HEK293 (cell line): ENCODE results near the gene PRB2.

Source experiments
- CTCF ChIP-seq: fragments of 450-650 bp; formaldehyde crosslinking; IDR thresholded peaks from 2 replicates; pipeline ENCODE4 v1.5.1; 2016; ENCODE audit warnings: missing biosample characterization, missing genetic modification characterization
- MZF1 ChIP-seq: fragments of 450-650 bp; formaldehyde crosslinking; IDR thresholded peaks from 2 replicates; pipeline ENCODE4 v1.5.1; 2017; ENCODE audit warnings: missing biosample characterization, missing genetic modification characterization, borderline replicate concordance
- ZBTB21 ChIP-seq: fragments of 450-650 bp; formaldehyde crosslinking; IDR thresholded peaks from 2 replicates; pipeline ENCODE4 v1.5.1; 2017; ENCODE audit warnings: missing biosample characterization, missing genetic modification characterization
- ZNF274 ChIP-seq, 2 experiments: fragments of 200-500 bp in 1 of 2; fragments of 450-650 bp in 1 of 2; sonication (Bioruptor generic) in 1 of 2; formaldehyde crosslinking in 1 of 2; IDR thresholded peaks; 2 replicates each; pipeline versions ENCODE4 v1.5.1 to v1.6.1; 2014 to 2016; ENCODE audit warnings: borderline replicate concordance in 1 of 2, inconsistent platforms in 1 of 2, low read length in 1 of 2, missing biosample characterization in 1 of 2, missing genetic modification characterization in 1 of 2

- TF ChIP-seq MZF1 (tag by site-specific recombination) (no peak), ZBTB21 (tag by site-specific recombination) (no peak), CTCF (tag by site-specific recombination) (no peak), ZNF274 (IDR thresholded peaks at IDR 0.05; ENCODE audit: low read length) (no peak), ZNF274 (tag by site-specific recombination; IDR thresholded peaks at IDR 0.05; ENCODE audit: borderline replicate concordance) (no peak)
These were observed 47.6 kb downstream of the PRB2 start for GRCh38 chr12:11347810-11348209.
